ENCODE data around the gene GYS1. TPM values are rescaled to one million over a fixed set of nuclear protein-coding genes. Genes with fewer than 3 reads are reported as not detected.
"Not testable (repeated sequence)": the region's sequence is repeated elsewhere in the genome, so short reads cannot be mapped to it uniquely, and the experiment has no call there.

The GYS1 gene
- total RNA-seq, 2 experiments from 2014 or later: 58.1 to 58.7 TPM

GRCh38 chr19:48933382-48933932, 59.7 kb downstream of the GYS1 start, which contains the start of gene DHDH:
TSS of gene DHDH (plus strand) at chr19:48933699. CDS start at chr19:48933722, 23 bp downstream.
- POLR2A ChIA-PET: interaction anchor here (1.2 kb wide), 1 partner anchor 13 kb away, joined by 3 read pairs; no protein-coding TSS in a partner anchor
- CTCF ChIA-PET: interaction anchor here (0.8 to 2.5 kb wide), 4 partner anchors 19 to 91 kb away, joined by 3 to 16 read pairs (median 5); partner anchors contain the start of genes GYS1 and RUVBL2
- Mint-ChIP-seq H3K4me3 (peak within 1 kb of the TSS; percentile 77), H3K27ac (peak within 1 kb of the TSS; percentile 46), H3K9me3 (no peaks in the 10 kb centered on the region), H3K4me1 (ENCODE audit: low read depth) (peaks cover 14% of the 10 kb centered on the region), H3K27me3 (peaks cover 3% of the 10 kb centered on the region), H3K36me3 (ENCODE audit: low read depth) (no peaks in the 10 kb centered on the region)
- ATAC-seq (peak; percentile 91), DNase-seq (peak; percentile 89)
- intact Hi-C loops (cut with micrococcal nuclease): no loop called here
- TF ChIP-seq CTCF (IDR thresholded peaks at IDR 0.05): no peak

- H3K4me3 Mint-ChIP-seq: no peak overlapping the region
- DNase-seq (no peak), ATAC-seq (no peak)
- peaks cover 8% of the 10 kb centered on the region for H3K4me1 Mint-ChIP-seq (ENCODE audit: low read depth)
- H3K9me3 Mint-ChIP-seq: no peaks in the 10 kb centered on the region
- intact Hi-C loops (cut with micrococcal nuclease): no loop called here
- H3K27me3 Mint-ChIP-seq: peaks cover 3% of the 10 kb centered on the region
- CTCF ChIA-PET: no interaction called here
- TF ChIP-seq CTCF (IDR thresholded peaks at IDR 0.05): no peak
- POLR2A ChIA-PET: no interaction called here
- H3K27ac Mint-ChIP-seq: no peak overlapping the region
- H3K36me3 Mint-ChIP-seq (ENCODE audit: low read depth): no peaks in the 10 kb centered on the region
Observed at GRCh38 chr19:48928164-48929025, 64.7 kb downstream of the GYS1 start.

GRCh38 chr19:48927692-48928091, 65.4 kb downstream of the GYS1 start:
- intact Hi-C loops (cut with micrococcal nuclease); DNase-seq; POLR2A ChIA-PET; H3K27ac Mint-ChIP-seq; ATAC-seq; H3K27me3 Mint-ChIP-seq; H3K9me3 Mint-ChIP-seq; CTCF ChIA-PET; H3K36me3 Mint-ChIP-seq (ENCODE audit: low read depth); H3K4me3 Mint-ChIP-seq; H3K4me1 Mint-ChIP-seq (ENCODE audit: low read depth): not testable (repeated sequence)

DNA sequence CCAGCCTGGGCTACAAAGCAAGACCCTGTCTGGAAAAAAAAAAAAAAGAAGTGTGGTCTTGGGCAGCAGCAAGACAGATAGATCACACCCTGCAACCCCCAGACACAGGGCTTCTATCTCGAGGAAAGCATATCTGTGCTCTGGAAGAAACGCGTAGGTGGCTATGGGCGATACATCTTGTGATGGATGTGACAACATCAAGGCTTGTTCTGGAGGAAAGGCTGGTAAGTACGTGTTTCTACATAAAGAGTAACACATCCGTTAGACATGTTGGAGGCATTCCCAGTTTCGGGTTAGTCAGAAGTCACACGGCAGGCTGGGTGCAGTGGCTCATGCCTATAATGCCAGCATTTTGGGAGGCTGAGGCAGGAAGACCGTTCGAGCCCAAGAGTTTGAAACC, 66.2 kb downstream of the GYS1 start:
- ChIA-PET CTCF (interaction anchor here (2.4 kb wide), 1 partner anchor 85 kb away, joined by 6 read pairs; no protein-coding TSS in a partner anchor), POLR2A (interaction anchor here (0.6 kb wide), 1 partner anchor 8 kb away, joined by 3 read pairs; no protein-coding TSS in a partner anchor)
- no peak for TF ChIP-seq CTCF (IDR thresholded peaks at IDR 0.05)
- Mint-ChIP-seq H3K36me3 (ENCODE audit: low read depth) (peaks cover 5% of the 10 kb centered on the region), H3K4me1 (ENCODE audit: low read depth) (peaks cover 5% of the 10 kb centered on the region), H3K9me3 (no peaks in the 10 kb centered on the region), H3K27ac (peak overlapping the region; percentile 11), H3K27me3 (no peaks in the 10 kb centered on the region), H3K4me3 (no peak overlapping the region)
- peak; percentile 74 for ATAC-seq
- DNase-seq: peak; percentile 35
- intact Hi-C loops (cut with micrococcal nuclease): no loop called here

GRCh38 chr19:48925890-48926289, 67.2 kb downstream of the GYS1 start:
- H3K27ac Mint-ChIP-seq; intact Hi-C loops (cut with micrococcal nuclease); H3K9me3 Mint-ChIP-seq; ATAC-seq; H3K4me1 Mint-ChIP-seq (ENCODE audit: low read depth); H3K4me3 Mint-ChIP-seq; H3K27me3 Mint-ChIP-seq; DNase-seq: not testable (repeated sequence)
- peaks cover 10% of the 10 kb centered on the region for H3K36me3 Mint-ChIP-seq (ENCODE audit: low read depth)
- ChIA-PET POLR2A (interaction anchor here (0.6 kb wide), 1 partner anchor 658 kb away, joined by 4 read pairs; no protein-coding TSS in a partner anchor), CTCF (interaction anchor here (2.4 kb wide), 1 partner anchor 84 kb away, joined by 6 read pairs; no protein-coding TSS in a partner anchor)

Data from activated CD8-positive, alpha-beta T cell treated with anti-CD3 and anti-CD28 coated beads for 36 hours (primary cell).